Lung (tissue), 12 donors: ENCODE measurements around the gene LHPP. TPM values are rescaled to one million over a fixed set of nuclear protein-coding genes. Genes with fewer than 3 reads are reported as not detected.

Experiments used
- ATAC-seq: fragments of 200-7000 bp; cut with Tn5 transposase; one replicate; pipeline ENCODE4 v1.9.1; 2020; ENCODE audit warnings: moderate number of reproducible peaks; ENCODE audit not compliant: insufficient read depth, low FRiP score
- DNase-seq, 3 donors: peaks; one replicate each; pipeline ENCODE4 v3.0.0-alpha.2; 2013 to 2017
- H3K27ac ChIP-seq, 2 donors: one replicate each; pipeline ENCODE4 v1.5.1; 2013; ENCODE audit warnings: mild to moderate bottlenecking in 2 of 2, moderate library complexity in 2 of 2, control low read depth in 1 of 2, inconsistent platforms in 1 of 2, low read depth in 1 of 2, low read length in 1 of 2
- H3K27me3 ChIP-seq, 3 donors: one replicate each; pipeline ENCODE4 v1.5.1; 2013; ENCODE audit warnings: low read length in 2 of 3; ENCODE audit not compliant: control insufficient read depth in 3 of 3, insufficient read depth in 3 of 3
- H3K36me3 ChIP-seq, 4 donors: one replicate each; pipeline ENCODE4 v1.5.1; 2013; ENCODE audit warnings: low read length in 4 of 4, mild to moderate bottlenecking in 1 of 4, moderate library complexity in 1 of 4; ENCODE audit not compliant: control insufficient read depth in 4 of 4, insufficient read depth in 4 of 4
- H3K4me1 ChIP-seq, 5 donors: one replicate each; pipeline ENCODE4 v1.5.1; 2013; ENCODE audit warnings: low read length in 5 of 5, mild to moderate bottlenecking in 2 of 5, moderate library complexity in 1 of 5; ENCODE audit not compliant: control insufficient read depth in 5 of 5, insufficient read depth in 5 of 5
- H3K4me3 ChIP-seq: one replicate; pipeline ENCODE4 v1.5.1; 2013; ENCODE audit warnings: mild to moderate bottlenecking, control low read depth, moderate library complexity
- H3K9ac ChIP-seq, 2 donors: one replicate each; pipeline ENCODE4 v1.5.1; 2013; ENCODE audit warnings: low read length in 2 of 2, control low read depth in 1 of 2; ENCODE audit not compliant: insufficient read depth in 1 of 2
- H3K9me3 ChIP-seq, 4 donors: one replicate each; pipeline ENCODE4 v1.5.1; 2013; ENCODE audit warnings: low read length in 3 of 4, mild to moderate bottlenecking in 1 of 4, moderate library complexity in 1 of 4; ENCODE audit not compliant: control insufficient read depth in 4 of 4, insufficient read depth in 3 of 4
- CTCF ChIP-seq: IDR thresholded peaks from 2 replicates; pipeline ENCODE4 v1.5.1; 2012; ENCODE audit warnings: mild to moderate bottlenecking; ENCODE audit errors: control extremely low read depth, extremely low read depth
- WGBS, 2 donors: extraction: QIAGEN DNeasy Blood & Tissue Kit; methylation state at CpG; one replicate each; pipeline ENCODE4 v1.1.7; 2013; 5-methylcytosine and 5-hydroxymethylcytosine counted together
- polyA plus RNA-seq, 2 donors: library from polyadenylated mRNA; stranded (reverse); fragments of 200-250 nt; gene quantifications; one replicate each; pipeline ENCODE4 v1.2.1, GENCODE V29; 2013
- total RNA-seq, 2 donors: library from RNA; depleted of rRNA in 1 of 2; stranded (reverse); fragments of >200 nt in 1 of 2; gene quantifications; one replicate each; pipeline ENCODE4 v1.2.1, GENCODE V29; 2014 to 2021
- donor health status: control.
- donor health status: control.
- donor health status: Bipolar disorder and iron deficiency.
- donor health status: healthy.
- donor health status: DM: yes; HTN: yes; CAD: no.

LHPP gene
- total and polyA plus RNA-seq, 4 donors = 7.1 to 18.6 (median 14.8) TPM

- no peak overlapping the region for H3K9ac ChIP-seq
- H3K9me3 ChIP-seq = no peaks in the 10 kb centered on the region
- no peaks in the 10 kb centered on the region for H3K36me3 ChIP-seq
- H3K4me3 ChIP-seq = no peak overlapping the region
- ATAC-seq (no peak), DNase-seq (no peak)
- TF ChIP-seq CTCF = no peak
- no peaks in the 10 kb centered on the region for H3K4me1 ChIP-seq
- no peak overlapping the region for H3K27ac ChIP-seq
- 89 to 92% methylated on average over 21 of the region's 21 CpGs for WGBS, 2 donors
- H3K27me3 ChIP-seq = no peaks in the 10 kb centered on the region
Measured at GRCh38 chr10:124596962-124597845, 135.6 kb downstream of the LHPP start.

- no peak overlapping the region for H3K9ac ChIP-seq
- no peaks in the 10 kb centered on the region for H3K36me3 ChIP-seq
- H3K4me1 ChIP-seq = no peaks in the 10 kb centered on the region
- no peak overlapping the region for H3K4me3 ChIP-seq
- H3K27me3 ChIP-seq = no peaks in the 10 kb centered on the region
- no peak for TF ChIP-seq CTCF
- DNase-seq (no peak), ATAC-seq (no peak)
- H3K27ac ChIP-seq = no peak overlapping the region
- WGBS, 2 donors = 94% methylated on average over 10 of the region's 10 CpGs
- H3K9me3 ChIP-seq = no peaks in the 10 kb centered on the region
Measured at GRCh38 chr10:124597846-124598165, 136.2 kb downstream of the LHPP start.

- no peaks in the 10 kb centered on the region for H3K36me3 ChIP-seq
- H3K4me1 ChIP-seq = no peaks in the 10 kb centered on the region
- no peak for TF ChIP-seq CTCF
- DNase-seq = no peak
- no peak overlapping the region for H3K27ac ChIP-seq
- H3K9me3 ChIP-seq = no peaks in the 10 kb centered on the region
- H3K27me3 ChIP-seq = no peaks in the 10 kb centered on the region
- H3K4me3 ChIP-seq = no peak overlapping the region
- H3K9ac ChIP-seq = no peak overlapping the region
- ATAC-seq = no peak
- 81 to 96% methylated on average over 6 of the region's 6 CpGs for WGBS, 2 donors
Measured at GRCh38 chr10:124598196-124598595, 136.6 kb downstream of the LHPP start.
